ENCODE data around the gene CCN5. TPM values are rescaled to one million over a fixed set of nuclear protein-coding genes. Genes with fewer than 3 reads are reported as not detected.

The CCN5 gene
- not detected for total RNA-seq

GRCh38 chr20:44714701-44715498 is at the start of gene CCN5:
Gene CCN5, plus strand, starts transcription at chr20:44715369. Its CDS starts 22 bp downstream, at chr20:44715391.

GRCh38 chr20:44745598-44746366 is 30.6 kb downstream of the CCN5 start, which contains the start of gene KCNK15:
Gene KCNK15, plus strand, starts transcription at chr20:44745865. Its CDS starts 46 bp downstream, at chr20:44745911.

Other genes with a start within 250 kb of the CCN5 start
- 9.4 TPM for gene TTPAL, start 239.5 kb upstream of the CCN5 start, total RNA-seq
- 56.0 TPM for gene SERINC3, start 193.3 kb upstream of the CCN5 start, total RNA-seq
- 39.8 TPM for gene PKIG, start 132.8 kb upstream of the CCN5 start, total RNA-seq
- gene ADA, start 63.7 kb upstream of the CCN5 start, total RNA-seq = 5.2 TPM
- gene KCNK15, start 30.5 kb downstream of the CCN5 start, total RNA-seq = 0.23 TPM
- gene RIMS4, start 95.2 kb downstream of the CCN5 start, total RNA-seq = 1.1 TPM
- 97.3 TPM for gene YWHAB, start 170.3 kb downstream of the CCN5 start, total RNA-seq
- gene PABPC1L, start 194.7 kb downstream of the CCN5 start, total RNA-seq = 30.0 TPM
- gene TOMM34, start 245.0 kb downstream of the CCN5 start, total RNA-seq = 15.5 TPM